HL-60 (cell line): ENCODE measurements around the gene IL11RA.

Experiments used
- DNase-seq, 2 experiments: peaks; one replicate each; pipeline ENCODE4 v3.0.0-alpha.2; 2010 to 2020; ENCODE audit warnings: low read depth in 1 of 2, low spot score in 1 of 2
- H3K27ac ChIP-seq: fragments of 250-450 bp; sonication (Bioruptor Pico); replicated peaks from 2 replicates; pipeline ENCODE4 v1.5.1; 2020; ENCODE audit warnings: mild to moderate bottlenecking, moderate library complexity
- H3K27me3 ChIP-seq: fragments of 250-450 bp; sonication (Bioruptor Pico); 2 replicates; pipeline ENCODE4 v1.5.1; 2021; ENCODE audit warnings: mild to moderate bottlenecking, moderate library complexity; ENCODE audit not compliant: insufficient read depth, poor library complexity, severe bottlenecking
- H3K4me3 ChIP-seq: replicated peaks from 2 replicates; pipeline ENCODE4 v1.5.1; 2011; ENCODE audit warnings: mild to moderate bottlenecking, control low read depth, low read length; ENCODE audit not compliant: insufficient read depth
- CTCF ChIP-seq: IDR thresholded peaks from one replicate; pipeline ENCODE4 v1.5.1; 2011; ENCODE audit warnings: low read length, control low read depth, inconsistent platforms; ENCODE audit not compliant: insufficient read depth
- GABPA ChIP-seq: IDR thresholded peaks from 2 replicates; pipeline ENCODE4 v1.6.1; 2012; ENCODE audit warnings: low read depth
- POLR2AphosphoS5 ChIP-seq: IDR thresholded peaks from 2 replicates; pipeline ENCODE4 v1.6.1; 2012; ENCODE audit warnings: low read depth
- REST ChIP-seq: IDR thresholded peaks from 2 replicates; pipeline ENCODE4 v1.6.1; 2012; ENCODE audit warnings: low read depth; ENCODE audit not compliant: insufficient replicate concordance
- SPI1 ChIP-seq: IDR thresholded peaks from 2 replicates; pipeline ENCODE4 v1.6.1; 2012; ENCODE audit warnings: low read depth, mild to moderate bottlenecking, borderline replicate concordance
- long read RNA-seq: library from polyadenylated mRNA; unstranded; transcript quantifications from one replicate; pipeline ENCODE4 v2.0.0, GENCODE V29; 2020

The IL11RA gene
- long read RNA-seq, partial matches to known transcripts = 17 of 63 reads
- long read RNA-seq, other reads (novel, unspliced or antisense) = 46 of 63 reads

GRCh38 chr9:34651876-34652601, at the start of gene IL11RA:
Gene IL11RA, plus strand, starts transcription at chr9:34652185. Its CDS starts 3,033 bp downstream, at chr9:34655218.
- TF ChIP-seq REST (no peak), CTCF (no peak), POLR2AphosphoS5 (0 out of 2 replicates have a peak, but pooled peaks have one; percentile 27)
- DNase-seq = no peak
- Histone ChIP-seq H3K27ac (no peak within 1 kb of the TSS), H3K27me3 (no peaks in the 10 kb centered on the region), H3K4me3 (no peak within 1 kb of the TSS)

- peak in 1 of 2 experiments; percentile 67 for DNase-seq
- TF ChIP-seq GABPA = no peak
- no peak for TF ChIP-seq REST
- no peak for TF ChIP-seq SPI1
- TF ChIP-seq CTCF = peak; percentile 96
- Histone ChIP-seq H3K27ac (no peak overlapping the region), H3K4me3 (no peak overlapping the region), H3K27me3 (no peaks in the 10 kb centered on the region)
Measured at GRCh38 chr9:34603610-34604231, 48.3 kb upstream of the IL11RA start.

- H3K27ac ChIP-seq = no peak overlapping the region
- DNase-seq = no peak
- no peaks in the 10 kb centered on the region for H3K27me3 ChIP-seq
- TF ChIP-seq SPI1 = no peak
- no peak for TF ChIP-seq REST
- no peak for TF ChIP-seq CTCF
- TF ChIP-seq GABPA = no peak
- no peak for TF ChIP-seq POLR2AphosphoS5
- no peak overlapping the region for H3K4me3 ChIP-seq
Measured at GRCh38 chr9:34606190-34606589, 45.8 kb upstream of the IL11RA start.
